NOMO-1 treated with dmso at 0.1 percent for 144 hours (cell line): ENCODE results near the gene RBM20.
"Not testable (repeated sequence)": the region's sequence is repeated elsewhere in the genome, so short reads cannot be mapped to it uniquely, and the experiment has no call there.

Experiments used
- DNase-seq: peaks from one replicate; lab custom pipeline; 2025; ENCODE audit not compliant: unreplicated experiment; lab: John Stamatoyannopoulos, UW

The RBM20 gene

DNA sequence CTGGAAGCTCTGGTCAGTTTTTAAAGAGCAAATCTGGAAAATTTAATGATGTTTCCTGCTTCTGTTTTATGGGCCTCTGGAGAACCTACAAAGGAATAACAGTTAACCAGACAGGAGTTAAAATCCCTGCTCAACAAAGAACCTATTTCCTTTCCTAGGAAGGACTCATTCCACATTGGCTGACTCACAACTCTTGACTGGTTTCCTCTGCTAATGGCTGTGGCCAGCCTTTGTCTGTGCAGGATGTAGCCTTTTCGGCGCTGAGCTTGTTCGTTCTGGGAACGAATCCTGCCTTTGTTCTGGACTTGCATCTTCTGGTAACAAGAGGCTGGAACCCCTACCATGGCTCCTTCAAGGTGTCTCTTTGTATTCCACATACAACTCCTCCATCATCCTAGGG, 114.8 kb downstream of the RBM20 start:
- DNase-seq: no peak

DNA sequence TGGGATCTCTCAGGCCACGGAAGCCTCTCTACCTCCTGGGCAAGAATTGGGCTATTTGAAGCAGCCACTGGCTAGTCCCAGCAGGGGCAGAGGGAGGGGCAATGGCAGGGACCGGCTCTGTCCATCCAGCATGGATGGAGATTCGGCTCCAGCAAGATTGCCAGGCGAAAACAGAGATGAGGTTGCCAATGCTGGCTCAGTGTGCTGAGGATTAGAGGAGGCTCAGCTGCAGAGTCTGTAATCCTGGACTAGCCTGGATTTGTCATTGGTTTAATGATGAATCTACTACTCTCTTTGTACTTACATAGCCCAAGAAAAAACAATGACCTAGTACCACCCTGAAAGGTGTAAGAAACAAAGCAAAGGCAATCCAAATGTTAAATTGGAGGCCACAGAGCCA, 115.4 kb downstream of the RBM20 start:
- no peak for DNase-seq

DNA sequence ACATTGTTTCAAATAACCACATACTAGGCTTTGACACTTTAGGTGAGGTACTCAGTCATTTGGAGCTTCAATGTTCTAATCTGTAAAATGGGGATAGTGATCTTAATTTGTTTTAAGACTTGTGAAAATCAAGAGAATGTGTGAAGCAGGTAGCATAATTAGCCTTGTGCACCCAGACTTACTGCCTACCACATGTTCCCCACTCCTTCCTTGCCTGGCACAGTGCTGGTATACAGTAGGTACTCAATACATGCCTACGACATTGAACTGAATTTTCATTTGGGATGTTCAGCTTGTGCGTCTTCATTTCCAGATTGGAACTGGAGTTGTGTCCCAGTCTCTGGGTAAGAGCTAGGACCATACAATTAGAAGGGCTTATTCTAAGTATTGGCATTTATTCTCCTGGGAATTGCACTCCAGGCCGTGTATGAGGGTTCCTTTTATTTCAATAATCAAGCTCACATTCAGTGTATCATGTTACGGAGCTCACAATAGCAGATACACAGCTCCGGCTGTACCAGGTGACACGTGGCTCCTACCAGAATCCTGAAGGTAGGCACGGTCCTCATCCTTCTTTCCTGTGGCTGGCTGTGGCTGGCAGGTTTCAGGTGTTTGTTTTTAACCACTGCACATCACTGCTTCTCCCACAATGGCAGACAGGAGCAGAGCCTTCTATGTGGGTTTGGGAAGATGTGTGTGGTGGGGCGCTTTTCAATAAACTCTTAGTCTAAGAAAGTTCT, 118.1 kb downstream of the RBM20 start:
- DNase-seq: no peak

DNA sequence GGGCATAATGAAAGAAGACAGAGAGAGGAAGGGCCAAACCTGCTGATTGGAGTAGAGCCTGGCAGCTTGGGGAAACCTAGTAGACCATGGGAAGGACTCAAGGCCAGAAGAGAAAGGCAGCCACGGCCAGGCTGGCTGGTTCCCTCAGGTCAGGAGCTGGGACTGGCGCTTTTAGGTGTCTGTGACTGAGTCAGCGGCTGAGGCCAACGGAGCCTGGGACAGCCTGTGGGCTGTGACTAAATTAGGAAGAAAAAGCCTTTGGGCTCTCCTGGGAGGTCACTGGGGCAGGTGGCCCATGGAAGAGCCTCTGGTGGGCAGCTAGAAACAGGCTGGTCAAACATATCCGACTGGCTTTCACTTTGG, 118.7 kb downstream of the RBM20 start:
- no peak for DNase-seq

DNA sequence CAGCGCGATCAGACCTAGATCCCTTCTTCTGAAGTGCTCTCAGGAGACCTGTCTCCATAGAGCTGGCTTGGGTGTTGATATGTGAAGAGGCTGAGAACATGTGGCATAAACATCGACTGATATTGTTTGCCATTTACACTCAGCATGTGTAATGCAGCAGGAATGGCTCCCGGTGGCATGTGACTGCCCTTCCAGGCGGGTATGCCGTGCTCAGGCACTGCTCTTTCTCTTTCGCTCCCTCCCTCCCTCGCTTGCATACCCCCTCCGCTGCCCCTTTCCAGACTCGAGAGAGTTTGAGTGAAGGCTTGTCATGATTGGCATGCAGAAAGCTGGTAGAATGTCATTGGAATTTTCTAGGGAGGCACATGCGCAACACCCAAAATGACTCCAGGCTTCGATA, 120.2 kb downstream of the RBM20 start:
- DNase-seq: no peak

DNA sequence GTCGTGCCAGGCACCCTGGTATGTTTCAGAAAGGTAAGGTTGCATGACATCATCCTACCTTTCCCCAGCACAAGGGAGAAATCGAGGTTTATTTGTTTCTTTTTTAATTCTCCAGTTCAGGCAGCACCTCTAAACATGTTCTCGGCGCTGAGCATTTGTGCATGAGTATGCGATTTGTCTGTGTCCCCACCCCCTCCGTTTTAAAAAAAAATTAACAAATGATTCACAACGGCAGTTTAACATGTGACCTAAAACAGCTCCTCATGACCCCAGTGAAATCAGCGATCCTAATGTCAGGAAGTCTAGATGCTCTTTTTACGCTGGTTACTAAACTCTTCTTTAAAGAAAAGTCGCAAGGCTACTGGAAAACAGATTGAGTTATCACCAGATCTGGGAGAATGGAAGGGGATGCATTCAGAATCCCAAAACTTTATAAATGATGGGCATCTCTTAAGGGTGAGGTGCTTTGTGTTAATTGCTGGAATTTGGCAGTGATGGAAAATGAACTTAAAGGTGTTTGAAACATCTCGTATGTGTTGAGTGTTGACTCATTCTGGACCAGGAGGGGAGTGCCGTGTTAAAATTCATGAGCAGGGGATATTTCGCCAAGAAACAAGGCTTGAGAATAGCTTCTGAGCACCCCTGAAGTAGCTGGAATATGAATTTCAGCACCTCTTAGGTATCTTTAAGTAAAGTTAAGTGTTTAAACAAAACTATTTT, 120.8 kb downstream of the RBM20 start:
- DNase-seq: no peak

DNA sequence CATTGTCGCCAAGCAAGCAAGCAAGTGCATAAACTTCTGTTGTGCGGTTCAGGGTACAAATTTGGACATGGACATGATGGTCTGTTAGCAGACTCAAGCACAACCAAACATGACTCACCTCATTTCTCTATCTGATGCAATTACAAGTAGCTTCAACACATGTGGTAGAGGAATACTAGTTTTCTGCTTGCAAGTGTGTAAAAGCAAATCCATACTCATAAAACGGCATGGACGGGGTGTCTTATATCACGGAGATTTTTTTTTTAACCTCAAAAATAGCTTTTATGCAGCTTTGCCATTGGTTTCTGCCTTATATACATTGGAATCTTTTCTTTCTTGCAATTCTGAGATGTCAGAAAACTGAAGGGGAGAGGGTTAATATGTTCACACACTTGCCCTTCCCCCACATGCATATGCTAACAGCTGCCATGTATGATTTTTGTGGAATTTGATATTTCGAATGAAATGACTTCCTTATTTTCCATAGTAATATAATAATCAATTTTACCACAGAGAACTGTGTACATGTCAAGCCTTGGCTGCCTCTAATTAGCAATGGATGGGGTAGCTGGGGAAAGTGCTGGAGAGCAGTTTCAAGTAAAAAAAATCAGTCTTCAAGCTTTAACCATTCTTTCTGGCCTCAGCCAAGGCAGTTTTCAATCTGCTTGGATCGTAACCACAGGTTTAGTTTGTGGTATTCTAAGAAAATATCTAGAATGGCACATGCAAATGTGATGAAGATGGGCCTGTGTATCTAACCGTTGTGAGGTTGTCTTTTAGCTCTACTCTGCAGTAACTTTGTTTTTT, 121.6 kb downstream of the RBM20 start:
- DNase-seq: no peak

DNA sequence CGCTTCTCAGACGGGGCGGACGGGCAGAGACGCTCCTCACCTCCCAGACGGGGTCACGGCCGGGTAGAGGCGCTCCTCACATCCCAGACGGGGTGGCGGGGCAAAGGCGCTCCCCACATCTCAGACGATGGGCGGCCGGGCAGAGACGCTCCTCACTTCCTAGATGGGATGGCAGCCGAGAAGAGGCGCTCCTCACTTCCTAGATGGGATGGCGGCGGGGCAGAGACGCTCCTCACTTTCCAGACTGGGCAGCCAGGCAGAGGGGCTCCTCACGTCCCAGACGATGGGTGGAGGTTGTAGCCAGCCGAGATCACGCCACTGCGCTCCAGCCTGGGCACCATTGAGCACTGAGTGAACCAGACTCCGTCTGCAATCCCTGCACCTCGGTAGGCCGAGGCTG, 123.5 kb downstream of the RBM20 start:
- DNase-seq: not testable (repeated sequence)

DNA sequence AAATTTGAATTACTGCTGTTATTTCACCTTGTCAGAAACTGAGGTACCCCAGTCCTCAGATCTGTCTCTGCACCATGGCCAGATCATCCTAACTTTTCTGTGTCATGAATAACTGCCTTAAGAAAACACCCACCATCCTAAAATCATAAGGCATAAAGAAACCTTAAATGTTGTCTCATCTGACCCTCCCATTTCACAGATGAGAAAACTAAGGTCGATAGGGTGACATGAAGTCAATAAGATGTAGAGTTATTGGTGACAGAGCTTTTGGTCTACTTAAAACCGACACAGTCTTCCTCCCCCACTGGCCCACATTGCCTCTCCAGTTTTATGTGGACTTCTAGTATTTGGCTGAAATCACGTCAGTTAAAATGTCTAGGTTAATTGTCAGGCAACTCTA, 126.1 kb downstream of the RBM20 start:
- DNase-seq: no peak

DNA sequence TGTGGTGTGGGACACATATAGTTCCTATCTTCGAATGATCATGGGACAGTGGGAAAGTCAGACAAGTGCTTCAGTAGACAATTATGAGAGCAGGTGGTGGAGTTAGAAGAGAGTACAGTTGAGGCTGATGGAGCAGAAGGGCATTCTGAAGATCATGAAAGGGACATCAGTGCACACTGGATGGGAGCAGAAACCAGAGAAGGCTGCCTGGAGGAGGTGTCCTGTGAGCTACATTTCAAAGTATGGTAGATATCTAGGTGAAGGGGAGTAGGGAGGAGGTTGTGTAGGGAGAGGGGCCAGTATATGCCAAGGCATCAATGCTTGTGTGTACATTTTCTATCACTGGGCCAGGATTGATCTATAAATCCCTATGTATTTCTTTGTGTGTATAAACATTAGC, 127.3 kb downstream of the RBM20 start:
- no peak for DNase-seq

DNA sequence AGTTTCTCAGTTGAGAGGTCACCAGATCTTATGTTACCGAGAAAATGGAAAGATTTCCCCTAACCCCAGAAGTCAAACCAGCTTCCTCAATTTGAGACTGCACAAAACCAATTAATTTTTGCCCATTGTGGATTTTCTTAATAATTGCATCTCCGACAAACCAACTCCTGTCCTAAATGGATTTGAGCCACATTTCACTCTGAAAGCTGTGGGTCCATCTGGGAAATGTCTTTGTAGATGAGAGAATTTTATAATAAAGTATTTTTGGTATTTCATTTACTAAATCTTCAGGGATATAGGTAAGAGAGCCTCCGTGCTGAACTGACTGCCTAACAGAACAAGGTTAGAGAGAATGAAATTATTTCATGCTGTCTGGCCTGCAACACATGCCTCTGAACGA, 127.9 kb downstream of the RBM20 start:
- DNase-seq: no peak

DNA sequence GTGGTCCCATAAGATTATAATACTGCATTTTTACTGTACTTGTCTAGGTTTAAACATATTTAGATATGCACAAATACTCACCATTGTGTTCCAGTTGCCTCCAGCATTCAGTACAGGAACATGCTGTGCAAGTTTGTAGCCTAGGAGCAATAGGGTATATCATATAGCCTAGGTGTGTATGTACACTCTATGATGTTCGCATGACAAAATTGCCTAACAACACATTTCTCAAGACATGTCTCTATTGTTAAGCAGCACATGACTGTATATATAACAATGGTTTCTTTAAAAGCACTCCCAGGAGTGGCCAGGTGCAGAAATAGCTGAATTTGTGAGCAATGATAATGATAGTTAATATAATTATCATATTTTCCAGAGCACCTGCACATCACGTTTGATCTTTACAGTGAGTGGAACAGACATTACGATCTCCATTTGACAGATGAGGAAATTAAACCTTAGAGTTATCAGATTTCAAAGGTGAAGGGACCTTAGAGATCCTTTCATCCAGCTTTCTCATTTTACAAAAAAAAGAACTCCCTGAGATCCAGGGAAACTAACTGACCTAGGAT, 128.4 kb downstream of the RBM20 start:
- no peak for DNase-seq

DNA sequence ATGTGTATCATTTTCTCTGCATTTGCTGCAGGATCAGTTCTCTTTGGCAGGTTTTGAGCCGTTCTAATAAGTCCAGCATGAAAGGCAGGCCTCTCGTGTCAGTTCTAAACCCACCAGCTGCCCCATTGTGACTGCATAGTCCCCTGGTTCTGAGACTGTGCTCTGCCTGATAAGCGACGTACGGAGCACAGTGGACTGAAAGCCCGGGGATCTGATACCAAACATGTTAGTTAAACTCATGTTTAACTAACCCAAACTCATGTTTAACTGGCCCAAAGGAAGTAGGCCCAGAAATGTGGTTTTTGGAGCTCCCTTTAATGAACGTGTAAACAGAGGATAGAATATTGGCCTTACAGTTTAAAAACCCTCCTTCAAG, 129.5 kb downstream of the RBM20 start:
- DNase-seq: no peak

DNA sequence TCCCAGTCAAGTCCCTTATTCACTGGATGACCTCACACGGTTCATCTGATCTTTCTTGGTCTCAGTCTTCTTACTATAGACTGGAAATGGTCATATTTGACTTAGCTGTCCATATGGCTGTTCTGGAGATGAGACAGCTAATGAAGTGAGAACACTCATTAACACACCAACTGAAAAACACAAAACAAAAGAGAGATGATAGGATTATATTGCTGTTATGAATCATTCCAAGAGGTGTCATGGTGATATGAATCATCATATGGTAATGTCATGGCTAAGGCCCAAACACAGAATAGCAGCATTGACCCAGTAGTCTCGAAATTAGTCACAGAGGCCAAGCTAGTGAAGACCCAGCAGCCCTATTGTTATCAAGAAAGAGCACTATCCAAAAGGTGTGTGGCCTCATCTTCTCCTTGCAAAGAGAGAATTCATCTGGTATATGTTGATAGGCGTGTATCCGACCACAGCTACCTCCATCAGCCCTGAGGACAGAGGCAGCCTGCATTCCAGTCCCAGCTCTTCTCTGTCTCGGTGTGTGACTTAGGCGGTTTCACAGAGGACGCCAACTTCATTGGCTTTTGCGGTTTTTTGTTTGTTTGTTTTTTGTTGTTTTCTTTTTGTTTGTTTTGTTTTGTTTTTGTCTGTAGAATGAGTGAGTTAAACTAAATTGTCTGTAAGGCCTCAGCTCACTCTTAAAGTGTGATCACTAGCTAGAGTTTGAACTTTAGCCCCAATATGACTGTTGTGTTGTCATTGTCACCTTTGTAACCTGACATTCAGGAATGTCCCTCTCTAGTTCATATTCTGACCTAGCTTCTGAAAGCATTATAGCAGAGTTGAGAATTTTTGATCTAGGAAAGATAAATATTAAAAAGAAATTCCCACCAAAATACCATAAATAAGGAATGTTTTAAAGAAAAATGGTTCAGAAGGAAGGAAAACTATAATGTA, 130.2 kb downstream of the RBM20 start:
- no peak for DNase-seq

DNA sequence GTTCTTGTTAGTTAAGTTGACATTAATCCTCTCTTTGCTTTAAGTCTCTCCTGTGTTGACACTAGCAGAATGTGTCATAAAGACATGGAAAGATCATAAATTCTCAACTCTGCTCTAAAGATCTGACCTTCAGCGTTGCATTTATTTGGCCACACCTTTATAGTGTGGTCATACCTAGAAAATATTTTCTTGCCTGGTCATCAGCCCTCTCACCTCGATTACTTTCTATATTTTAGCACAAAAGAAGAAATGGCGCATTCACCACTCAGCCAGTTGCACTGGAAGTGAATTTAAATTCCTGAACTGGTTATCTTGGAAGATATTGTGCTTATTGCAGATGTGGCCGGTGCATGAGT, 130.9 kb downstream of the RBM20 start:
- no peak for DNase-seq

DNA sequence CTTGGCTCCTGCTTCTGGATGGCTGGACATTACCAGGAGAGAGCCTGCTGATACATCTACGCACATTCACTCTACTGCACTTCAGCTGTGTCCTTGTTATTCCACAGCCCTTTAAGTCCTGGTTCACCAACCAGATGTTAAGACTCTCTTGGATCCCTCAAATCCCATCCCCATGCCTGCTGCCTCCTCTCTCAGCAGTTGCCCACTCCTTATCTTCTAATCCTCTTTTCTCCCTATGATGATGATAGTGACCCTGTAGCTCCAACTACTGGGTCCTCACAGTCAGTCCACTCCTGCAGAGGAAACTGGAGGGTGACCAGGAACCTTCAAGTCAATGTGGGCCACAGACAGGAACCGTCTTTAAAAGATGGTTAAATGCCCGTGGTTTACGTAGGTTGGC, 131.3 kb downstream of the RBM20 start:
- no peak for DNase-seq

DNA sequence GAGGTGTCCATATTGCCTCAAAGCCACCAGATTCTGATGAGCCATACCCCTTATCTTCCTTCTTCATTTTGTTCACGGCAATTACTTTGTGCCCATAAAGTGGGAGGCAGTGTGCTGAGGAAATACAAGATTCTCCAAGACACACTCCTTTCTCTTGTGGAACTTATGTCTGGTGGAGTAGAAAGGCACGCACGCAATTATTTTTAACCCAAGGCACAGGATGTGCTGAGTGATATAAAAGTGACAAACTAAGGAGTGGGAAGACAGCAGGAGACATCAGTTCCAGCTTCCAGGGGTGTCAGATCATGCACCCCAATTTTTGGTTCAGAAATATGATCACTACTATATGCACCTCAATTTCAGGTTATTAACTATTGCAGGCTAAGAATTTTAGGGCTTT, 132.9 kb downstream of the RBM20 start:
- DNase-seq: no peak

DNA sequence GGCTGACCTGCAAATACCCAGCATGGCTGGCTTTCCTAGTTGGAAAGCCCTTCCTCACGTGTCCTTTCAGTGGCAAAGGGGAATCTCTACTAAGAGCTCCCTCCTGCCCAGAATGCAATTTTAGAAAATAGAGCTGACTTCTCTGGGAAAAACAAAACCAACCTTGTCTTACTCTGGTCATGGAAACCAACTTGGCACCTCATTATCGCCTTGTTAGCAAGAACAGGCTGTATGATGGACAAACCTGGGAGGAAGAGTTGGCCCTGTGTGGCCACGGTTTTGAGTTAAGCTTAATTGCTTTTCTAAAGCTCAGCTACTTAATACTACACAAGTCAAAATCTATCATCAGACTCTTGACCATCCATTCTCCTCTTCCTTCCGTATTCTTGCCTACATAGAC, 133.5 kb downstream of the RBM20 start:
- DNase-seq: no peak

DNA sequence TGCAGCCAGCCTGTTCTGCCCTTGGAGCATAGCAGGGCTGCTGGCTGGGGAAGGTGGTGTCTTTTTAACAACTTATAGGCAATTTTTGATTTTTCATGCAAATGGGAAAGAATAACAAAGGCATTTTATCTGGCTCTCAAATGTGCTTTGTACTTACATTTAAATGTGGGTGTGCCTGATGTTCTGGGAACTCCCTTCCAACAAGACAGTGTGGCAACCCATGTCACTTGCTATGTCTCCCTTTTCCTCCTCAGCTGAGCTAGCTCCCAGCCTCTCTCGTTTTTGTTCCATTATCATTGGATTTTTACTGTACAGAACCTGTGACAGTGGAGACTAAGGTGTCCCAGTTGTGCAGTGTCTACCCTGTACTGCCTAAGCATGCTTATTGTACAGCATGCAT, 134.1 kb downstream of the RBM20 start:
- DNase-seq: no peak

DNA sequence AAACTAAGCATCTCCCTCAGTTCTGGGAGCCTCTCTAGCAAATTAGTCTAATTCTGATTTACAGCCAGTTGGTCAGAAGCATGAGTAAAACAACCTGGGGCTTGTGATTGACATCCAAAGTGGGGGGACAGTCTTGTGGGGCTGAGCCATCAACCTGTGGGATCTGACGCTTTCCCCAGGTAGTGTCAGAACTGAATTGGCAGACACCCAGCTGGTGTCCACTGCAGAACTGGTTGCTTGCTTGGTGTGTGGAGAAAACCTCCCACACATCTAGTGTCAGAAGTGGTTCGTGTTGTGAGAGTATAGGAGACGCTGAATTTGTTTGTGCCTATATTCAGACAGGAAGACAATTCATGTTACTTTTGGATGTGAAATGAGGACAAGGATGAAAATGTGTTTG, 135.4 kb downstream of the RBM20 start:
- DNase-seq: no peak

DNA sequence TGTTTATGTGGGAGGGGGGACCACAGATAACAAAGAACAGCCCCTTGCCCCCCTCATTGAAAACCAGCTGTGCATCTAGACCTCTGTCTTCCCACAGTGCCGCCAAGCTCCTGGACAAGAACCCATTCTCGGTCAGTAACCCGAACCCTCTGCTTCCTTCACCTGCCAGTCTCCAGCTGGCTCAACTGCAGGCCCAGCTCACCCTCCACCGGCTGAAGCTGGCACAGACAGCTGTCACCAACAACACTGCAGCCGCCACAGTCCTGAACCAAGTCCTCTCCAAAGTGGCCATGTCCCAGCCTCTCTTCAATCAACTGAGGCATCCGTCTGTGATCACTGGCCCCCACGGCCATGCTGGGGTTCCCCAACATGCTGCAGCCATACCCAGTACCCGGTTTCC, 136.6 kb downstream of the RBM20 start:
- no peak for DNase-seq
